ENCODE measurements around the gene CYB5R3. TPM values are rescaled to one million over a fixed set of nuclear protein-coding genes. Genes with fewer than 3 reads are reported as not detected.

Gene CYB5R3
- total and polyA plus RNA-seq, 7 experiments from 2014 or later = 34.3 to 74.1 (median 42.3) TPM

DNA sequence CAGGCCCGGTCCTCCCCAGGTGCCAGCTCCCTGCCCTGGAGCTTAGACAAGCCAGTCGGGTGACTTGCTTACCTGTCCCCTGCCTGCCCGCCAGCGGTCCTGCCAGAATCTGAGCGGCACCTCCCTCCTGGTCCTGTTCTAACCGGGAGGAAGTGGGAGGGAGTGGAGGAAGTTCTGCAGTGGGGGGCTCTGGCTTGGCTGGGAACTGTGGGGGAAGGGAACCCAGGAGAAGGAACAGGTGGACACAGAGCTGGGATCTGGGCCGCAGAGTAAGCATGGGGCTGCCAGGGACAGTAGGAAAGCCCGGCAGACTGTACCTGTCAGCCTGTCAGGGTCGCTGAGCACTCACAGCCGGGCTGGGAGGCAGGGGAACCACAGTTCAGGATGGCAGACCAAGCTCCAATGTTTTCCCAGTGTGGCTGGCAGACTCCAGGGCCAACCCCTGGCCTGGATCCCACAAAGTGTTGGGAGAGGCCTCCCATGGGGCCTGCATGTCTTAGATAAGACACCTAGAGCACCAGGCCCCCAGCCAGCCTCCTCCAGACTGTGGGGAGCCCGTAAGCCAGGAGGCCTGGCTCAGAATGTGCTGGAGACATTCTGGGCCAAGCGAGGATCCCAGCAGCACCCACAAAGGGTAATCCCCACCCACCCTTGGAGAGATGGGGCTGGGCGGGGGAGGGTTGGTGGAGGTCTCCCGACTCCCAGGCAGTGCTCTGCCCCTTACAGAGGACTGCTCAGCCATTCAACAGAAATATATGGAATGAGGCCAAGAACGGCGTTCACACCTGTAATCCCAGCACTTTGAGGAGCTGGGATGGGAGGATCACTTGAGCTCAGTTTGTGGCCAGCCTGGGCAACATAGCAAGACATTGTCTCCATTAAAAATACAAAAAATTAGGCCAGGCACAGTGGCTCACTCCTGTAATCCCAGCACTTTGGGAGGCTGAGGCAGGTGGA, 2.3 kb downstream of the CYB5R3 start:
- Histone ChIP-seq H3K4me3 (ENCODE audit: low read length) (no peak overlapping the region), H3K27ac (ENCODE audit: low read depth, low read length) (no peak overlapping the region), H3K27me3 (ENCODE audit: control insufficient read depth in 2 of 2, insufficient read depth in 2 of 2, low read length in 2 of 2) (no peaks in the 10 kb centered on the region), H3K9me3 (ENCODE audit: control insufficient read depth in 2 of 3, low read length in 3 of 3) (no peaks in the 10 kb centered on the region), H3K4me1 (ENCODE audit: control insufficient read depth in 2 of 2, insufficient read depth in 2 of 2, low read length in 2 of 2) (peaks cover 11 to 16% of the 10 kb centered on the region in 2 donors), H3K36me3 (ENCODE audit: control insufficient read depth in 2 of 3, insufficient read depth in 3 of 3, low read length in 3 of 3) (peaks cover 0 to 4% (median 0%) of the 10 kb centered on the region in 3 experiments)
- H3K27me3 Mint-ChIP-seq = no peaks in the 10 kb centered on the region
- peak overlapping the region in 6 of 9 donors; percentile 8 to 99 (median 56) for H3K27ac Mint-ChIP-seq
- H3K4me3 Mint-ChIP-seq = peak overlapping the region in 8 of 10 donors; percentile 7 to 100 (median 97)
- intact Hi-C loops (cut with micrococcal nuclease) = no loop called here
- ATAC-seq = no peak
- peaks cover 0 to 4% (median 0%) of the 10 kb centered on the region in 11 donors for H3K9me3 Mint-ChIP-seq
- CTCF ChIA-PET = interaction anchor here (1.0 kb wide), 2 partner anchors 15 to 26 kb away, joined by 3 read pairs; no protein-coding TSS in a partner anchor
- H3K4me1 Mint-ChIP-seq = peaks cover 12 to 45% (median 34%) of the 10 kb centered on the region in 7 donors
- POLR2A ChIA-PET = interaction anchor here (0.5 to 3.5 kb wide), 5 partner anchors 8 to 1390 kb away, joined by 3 to 19 read pairs (median 4); partner anchors contain the start of gene POLDIP3
- peak in 1 of 9 donors; percentile 5 for DNase-seq
- H3K36me3 Mint-ChIP-seq = peaks cover 0 to 1% (median 0%) of the 10 kb centered on the region in 5 donors

DNA sequence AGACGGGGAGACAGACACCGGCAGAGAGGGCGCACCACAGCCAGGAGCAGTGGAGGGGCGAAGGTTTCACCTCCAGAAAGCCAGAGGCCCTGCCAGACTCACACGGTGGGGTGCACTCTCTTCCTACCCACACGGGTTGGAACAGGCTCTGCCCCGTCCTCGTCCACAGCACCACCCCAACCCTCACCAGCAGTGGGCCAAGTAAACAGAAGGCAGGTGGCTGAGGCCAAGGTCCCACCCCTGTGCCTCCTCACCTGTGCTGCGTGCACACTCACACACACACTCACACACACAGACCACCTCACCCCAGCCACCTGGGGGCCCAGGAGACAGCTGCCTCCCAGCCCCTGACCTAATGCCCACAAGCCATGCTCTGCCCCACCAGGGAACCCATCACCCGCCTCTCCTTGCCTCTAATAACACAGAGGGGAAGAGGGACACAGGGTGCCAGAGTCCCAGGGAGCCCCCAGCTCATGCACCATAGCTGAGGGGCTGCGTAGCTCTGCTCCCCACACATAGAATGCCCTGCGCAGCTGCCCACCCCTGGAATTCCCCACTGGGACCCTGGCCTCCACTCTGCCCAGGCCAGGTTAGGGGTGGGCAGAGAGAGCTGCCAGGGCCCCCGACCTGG, 3.1 kb downstream of the CYB5R3 start:
- peaks cover 12 to 45% (median 34%) of the 10 kb centered on the region in 7 donors for H3K4me1 Mint-ChIP-seq
- H3K27ac Mint-ChIP-seq = no peak overlapping the region
- H3K4me3 Mint-ChIP-seq = peak overlapping the region in 2 of 10 donors; percentile 16 to 39
- Histone ChIP-seq H3K9me3 (ENCODE audit: control insufficient read depth in 2 of 3, low read length in 3 of 3) (no peaks in the 10 kb centered on the region), H3K27me3 (ENCODE audit: control insufficient read depth in 2 of 2, insufficient read depth in 2 of 2, low read length in 2 of 2) (no peaks in the 10 kb centered on the region), H3K4me3 (ENCODE audit: low read length) (no peak overlapping the region), H3K36me3 (ENCODE audit: control insufficient read depth in 2 of 3, insufficient read depth in 3 of 3, low read length in 3 of 3) (peaks cover 0 to 4% (median 0%) of the 10 kb centered on the region in 3 experiments), H3K27ac (ENCODE audit: low read depth, low read length) (no peak overlapping the region), H3K4me1 (ENCODE audit: control insufficient read depth in 2 of 2, insufficient read depth in 2 of 2, low read length in 2 of 2) (peaks cover 11 to 16% of the 10 kb centered on the region in 2 donors)
- no peak for DNase-seq
- intact Hi-C loops (cut with micrococcal nuclease) = no loop called here
- no peak for ATAC-seq
- H3K9me3 Mint-ChIP-seq = peaks cover 0 to 4% (median 0%) of the 10 kb centered on the region in 11 donors
- CTCF ChIA-PET = interaction anchor here (1.0 kb wide), 1 partner anchor 25 kb away, joined by 3 read pairs; no protein-coding TSS in a partner anchor
- no peaks in the 10 kb centered on the region for H3K27me3 Mint-ChIP-seq
- POLR2A ChIA-PET = interaction anchor here (1.0 kb wide), 1 partner anchor 31 kb away, joined by 3 read pairs; the partner anchor contains the start of gene POLDIP3
- peaks cover 0 to 1% (median 0%) of the 10 kb centered on the region in 5 donors for H3K36me3 Mint-ChIP-seq

DNA sequence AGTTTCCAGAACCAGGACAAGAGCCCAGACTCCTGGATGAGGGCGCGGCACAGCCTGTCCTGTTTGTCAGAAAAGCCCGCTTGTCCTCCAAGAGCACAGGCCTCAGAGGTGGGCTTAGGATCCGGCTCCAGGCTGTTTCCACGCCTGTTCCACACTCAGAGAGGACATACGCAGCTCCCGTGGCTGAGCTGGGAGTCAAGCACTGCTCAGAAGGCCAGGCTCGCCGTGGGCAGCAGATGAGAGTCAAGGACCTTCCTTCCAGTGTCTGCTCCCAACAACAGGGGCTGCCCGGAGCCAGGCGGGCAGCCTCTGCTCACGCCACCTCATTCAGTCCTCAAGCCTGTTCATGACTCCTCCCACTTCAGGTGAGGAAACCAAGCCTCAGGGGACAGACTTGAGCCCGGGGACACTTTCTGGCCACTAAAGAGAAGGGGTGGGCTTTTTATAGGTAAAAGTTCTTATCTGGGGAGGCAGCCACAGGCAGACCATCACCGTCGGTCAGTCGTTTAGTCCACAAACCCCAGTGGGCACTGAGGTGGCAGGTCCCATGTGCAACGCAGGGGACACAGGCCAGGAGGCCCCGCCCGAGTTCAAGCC, 3.8 kb downstream of the CYB5R3 start:
- Histone ChIP-seq H3K9me3 (ENCODE audit: control insufficient read depth in 2 of 3, low read length in 3 of 3) (no peaks in the 10 kb centered on the region), H3K27me3 (ENCODE audit: control insufficient read depth in 2 of 2, insufficient read depth in 2 of 2, low read length in 2 of 2) (no peaks in the 10 kb centered on the region), H3K4me1 (ENCODE audit: control insufficient read depth in 2 of 2, insufficient read depth in 2 of 2, low read length in 2 of 2) (peaks cover 11 to 16% of the 10 kb centered on the region in 2 donors), H3K4me3 (ENCODE audit: low read length) (no peak overlapping the region), H3K36me3 (ENCODE audit: control insufficient read depth in 2 of 3, insufficient read depth in 3 of 3, low read length in 3 of 3) (peaks cover 0 to 4% (median 0%) of the 10 kb centered on the region in 3 experiments), H3K27ac (ENCODE audit: low read depth, low read length) (no peak overlapping the region)
- Mint-ChIP-seq H3K27me3 (no peaks in the 10 kb centered on the region), H3K4me1 (peaks cover 12 to 45% (median 34%) of the 10 kb centered on the region in 7 donors), H3K4me3 (peak overlapping the region in 4 of 10 donors; percentile 16 to 41 (median 27)), H3K36me3 (peaks cover 0 to 1% (median 0%) of the 10 kb centered on the region in 5 donors), H3K9me3 (peaks cover 0 to 4% (median 0%) of the 10 kb centered on the region in 11 donors), H3K27ac (peak overlapping the region in 1 of 9 donors; percentile 33)
- no peak for ATAC-seq
- ChIA-PET POLR2A (no interaction called here), CTCF (no interaction called here)
- intact Hi-C loops (cut with micrococcal nuclease) = no loop called here
- DNase-seq = no peak

DNA sequence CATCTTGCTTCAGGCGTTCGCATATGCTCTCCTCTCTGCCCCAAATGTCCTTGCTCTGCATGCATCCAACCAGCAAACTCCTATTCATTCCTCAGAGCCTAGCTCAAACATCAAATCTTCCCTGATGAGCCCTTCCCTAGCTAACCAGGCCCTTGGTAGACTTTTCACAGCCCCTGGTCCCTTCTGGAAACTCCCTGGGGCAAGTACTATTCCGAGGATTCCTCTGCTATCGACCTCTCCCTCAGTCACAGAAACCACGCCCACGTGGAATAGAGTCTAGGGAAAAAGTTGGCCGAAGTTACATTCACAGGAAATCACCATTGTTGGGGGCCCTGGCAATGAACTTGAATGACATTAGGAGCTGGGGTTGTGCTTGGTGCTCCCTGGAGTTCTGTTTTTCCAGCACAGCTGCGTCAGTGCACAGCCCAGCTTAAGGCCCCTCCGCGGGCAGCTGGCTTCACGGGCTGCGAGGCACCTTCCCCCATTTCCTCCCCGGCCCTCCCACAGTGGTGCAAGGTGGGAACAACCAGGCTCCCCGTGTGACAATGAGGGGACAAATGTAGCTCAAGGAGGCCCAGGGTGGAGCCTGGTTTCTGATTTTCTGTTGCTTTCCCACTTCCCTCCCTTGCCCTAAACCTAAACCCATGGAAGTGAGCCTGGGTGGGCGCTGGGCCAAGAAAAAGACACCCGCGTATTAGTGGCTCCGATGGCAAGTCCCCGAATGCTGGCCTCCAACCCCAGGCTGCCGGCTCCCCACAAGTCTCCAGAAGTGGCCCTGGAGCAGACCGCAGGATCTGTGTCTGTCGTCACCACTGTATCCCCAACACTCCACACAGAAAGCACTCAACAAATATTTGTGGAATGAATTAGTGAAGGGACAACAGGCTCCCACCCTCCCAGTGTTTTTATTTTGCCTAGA, 4.5 kb downstream of the CYB5R3 start:
- DNase-seq (peak in 1 of 9 donors; percentile 5), ATAC-seq (no peak)
- H3K36me3 Mint-ChIP-seq = peaks cover 0 to 1% (median 0%) of the 10 kb centered on the region in 5 donors
- H3K27me3 Mint-ChIP-seq = no peaks in the 10 kb centered on the region
- peak overlapping the region in 5 of 10 donors; percentile 13 to 41 (median 24) for H3K4me3 Mint-ChIP-seq
- POLR2A ChIA-PET = no interaction called here
- intact Hi-C loops (cut with micrococcal nuclease) = no loop called here
- H3K27ac ChIP-seq (ENCODE audit: low read depth, low read length) = no peak overlapping the region
- H3K36me3 ChIP-seq (ENCODE audit: control insufficient read depth in 2 of 3, insufficient read depth in 3 of 3, low read length in 3 of 3) = peaks cover 0 to 4% (median 0%) of the 10 kb centered on the region in 3 experiments
- H3K9me3 ChIP-seq (ENCODE audit: control insufficient read depth in 2 of 3, low read length in 3 of 3) = no peaks in the 10 kb centered on the region
- no peak overlapping the region for H3K4me3 ChIP-seq (ENCODE audit: low read length)
- peaks cover 12 to 46% (median 34%) of the 10 kb centered on the region in 7 donors for H3K4me1 Mint-ChIP-seq
- H3K27ac Mint-ChIP-seq = peak overlapping the region in 3 of 9 donors; percentile 16 to 54 (median 29)
- peaks cover 0 to 4% (median 0%) of the 10 kb centered on the region in 11 donors for H3K9me3 Mint-ChIP-seq
- H3K27me3 ChIP-seq (ENCODE audit: control insufficient read depth in 2 of 2, insufficient read depth in 2 of 2, low read length in 2 of 2) = no peaks in the 10 kb centered on the region
- H3K4me1 ChIP-seq (ENCODE audit: control insufficient read depth in 2 of 2, insufficient read depth in 2 of 2, low read length in 2 of 2) = peaks cover 11 to 13% of the 10 kb centered on the region in 2 donors
- CTCF ChIA-PET = no interaction called here

DNA sequence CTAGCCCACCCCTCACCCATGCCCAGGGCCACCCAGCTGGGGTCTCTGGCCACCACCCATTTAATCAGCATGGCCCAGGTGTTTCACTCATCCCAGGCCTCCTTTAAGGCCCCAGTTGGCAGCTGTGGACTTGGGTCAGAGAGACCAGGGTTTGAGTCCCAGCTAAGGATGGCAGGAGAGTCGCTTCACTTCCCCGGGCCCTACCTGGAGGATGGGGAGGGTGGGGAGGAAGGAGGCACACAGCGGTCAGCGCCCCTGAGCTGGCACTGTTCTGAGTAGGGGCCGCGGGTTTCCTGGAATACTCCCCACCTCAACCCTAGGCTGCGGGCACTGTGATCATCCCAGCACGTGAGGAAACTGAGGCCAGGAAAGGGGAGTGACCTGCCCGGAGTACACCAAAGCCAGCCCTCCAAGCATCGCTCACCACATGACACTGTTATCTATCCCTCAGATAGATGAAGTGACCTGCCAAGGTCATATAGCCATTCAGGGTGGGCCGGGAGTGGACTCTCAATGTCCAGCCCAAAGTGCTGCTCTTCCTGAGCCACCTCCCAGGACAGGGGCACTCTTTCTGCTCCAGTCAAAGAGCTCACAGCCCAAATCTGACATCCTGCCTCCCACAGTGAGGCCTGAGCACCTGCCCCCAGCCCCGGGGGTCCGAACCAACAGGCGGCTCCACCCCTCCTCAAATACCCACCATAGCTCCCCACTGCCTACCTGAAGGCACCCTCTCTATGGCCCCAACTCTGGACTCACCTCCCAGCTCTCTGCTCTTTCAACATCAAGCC, 5.4 kb downstream of the CYB5R3 start:
- Histone ChIP-seq H3K36me3 (ENCODE audit: control insufficient read depth in 2 of 3, insufficient read depth in 3 of 3, low read length in 3 of 3) (peaks cover 0 to 3% (median 0%) of the 10 kb centered on the region in 3 experiments), H3K4me3 (ENCODE audit: low read length) (no peak overlapping the region), H3K27me3 (ENCODE audit: control insufficient read depth in 2 of 2, insufficient read depth in 2 of 2, low read length in 2 of 2) (no peaks in the 10 kb centered on the region), H3K4me1 (ENCODE audit: control insufficient read depth in 2 of 2, insufficient read depth in 2 of 2, low read length in 2 of 2) (peaks cover 11 to 13% of the 10 kb centered on the region in 2 donors), H3K9me3 (ENCODE audit: control insufficient read depth in 2 of 3, low read length in 3 of 3) (no peaks in the 10 kb centered on the region), H3K27ac (ENCODE audit: low read depth, low read length) (no peak overlapping the region)
- ATAC-seq (no peak), DNase-seq (no peak)
- peaks cover 0 to 4% (median 0%) of the 10 kb centered on the region in 11 donors for H3K9me3 Mint-ChIP-seq
- peak overlapping the region in 3 of 9 donors; percentile 29 to 54 (median 36) for H3K27ac Mint-ChIP-seq
- POLR2A ChIA-PET = no interaction called here
- intact Hi-C loops (cut with micrococcal nuclease) = no loop called here
- peak overlapping the region in 1 of 10 donors; percentile 24 for H3K4me3 Mint-ChIP-seq
- H3K36me3 Mint-ChIP-seq = peaks cover 0 to 1% (median 0%) of the 10 kb centered on the region in 5 donors
- no peaks in the 10 kb centered on the region for H3K27me3 Mint-ChIP-seq
- CTCF ChIA-PET = no interaction called here
- H3K4me1 Mint-ChIP-seq = peaks cover 12 to 45% (median 32%) of the 10 kb centered on the region in 7 donors

Measured in naive thymus-derived CD4-positive, alpha-beta T cell (primary cell).